Measurements from ENCODE around the gene LYSET. TPM values are rescaled to one million over a fixed set of nuclear protein-coding genes. Genes with fewer than 3 reads are reported as not detected.

Gene LYSET
- total RNA-seq, 1 experiment from 2014 or later, result 14.3 TPM

- Histone ChIP-seq H3K4me2 (no peak overlapping the region), H3K27ac (no peak overlapping the region), H3K9me3 (ENCODE audit: insufficient read depth, low read depth) (no peaks in the 10 kb centered on the region), H3K36me3 (ENCODE audit: low read depth) (peaks cover 5% of the 10 kb centered on the region; the same call in 1 of the 2 replicates), H2AFZ (no peak overlapping the region), H3K4me1 (replicated peaks; ENCODE audit: insufficient read depth) (0 out of 2 replicates have a peak, but pooled peaks cover under 1% of the 10 kb centered on the region), H3K79me2 (ENCODE audit: low read depth) (no peaks in the 10 kb centered on the region), H3K9me2 (ENCODE audit: insufficient read depth) (no peaks in the 10 kb centered on the region), H3F3A (ENCODE audit: insufficient read depth, low read depth) (peaks cover 4% of the 10 kb centered on the region; the same call in 1 of the 2 replicates), H3K27me3 (ENCODE audit: insufficient read depth, low read depth) (no peaks in the 10 kb centered on the region), H4K20me1 (ENCODE audit: insufficient read depth) (no peaks in the 10 kb centered on the region), H3K4me3 (no peak overlapping the region)
- DNase-seq, result peak; percentile 20 to 36
- BruUV-seq (replicated peaks), result no TSS peak
- CTCF ChIA-PET, result interaction anchor here (0.5 kb wide), 1 partner anchor 28 kb away, joined by 9 read pairs; no protein-coding TSS in a partner anchor
- POLR2A ChIA-PET (ENCODE audit: unreplicated experiment), result no interaction called here
- no peak for TF ChIP-seq EZH2 (IDR thresholded peaks at IDR 0.05; ENCODE audit: low read depth)
- TF ChIP-seq CTCF (conservative IDR thresholded peaks at IDR 0.05), result no peak
- intact Hi-C loops (cut with micrococcal nuclease; ENCODE audit: unreplicated experiment), result loop anchor here (2.0 to 5.0 kb wide), 2 partner anchors 308 to 384 kb away; no protein-coding TSS in a partner anchor
Measured at GRCh38 chr14:93234798-93235197, 49.7 kb downstream of the LYSET start.

Other genes starting within 250 kb of the LYSET start
- 87.8 and 88.6 TPM in 2 replicates for gene ITPK1, start 69.4 kb upstream of the LYSET start, total RNA-seq (2021)
- 9.2 and 9.3 TPM in 2 replicates for gene MOAP1, start 420 bp upstream of the LYSET start, total RNA-seq (2021)
- 6.4 and 9.3 TPM in 2 replicates for gene GON7, start 21.7 kb downstream of the LYSET start, total RNA-seq (2021)
- gene UBR7, start 21.9 kb downstream of the LYSET start, total RNA-seq (2021), result 9.3 and 14.3 TPM in 2 replicates
- 30.1 and 31.4 TPM in 2 replicates for gene BTBD7, start 147.7 kb downstream of the LYSET start, total RNA-seq (2021)
- not detected in 2 replicates for gene COX8C, start 161.9 kb downstream of the LYSET start, total RNA-seq (2021)
- 0.07 TPM in 1 of 2 replicates, not detected in the other for gene UNC79, start 245.6 kb downstream of the LYSET start, total RNA-seq (2021)

Data from PC-9 (cell line).